NCI-H1105 treated with DMSO at 0.1 percent for 48 hours (cell line): ENCODE results near the gene AFF1.

Experiments
- DNase-seq: peaks from one replicate; lab custom pipeline; 2025; lab: John Stamatoyannopoulos, UW

The AFF1 gene

DNA sequence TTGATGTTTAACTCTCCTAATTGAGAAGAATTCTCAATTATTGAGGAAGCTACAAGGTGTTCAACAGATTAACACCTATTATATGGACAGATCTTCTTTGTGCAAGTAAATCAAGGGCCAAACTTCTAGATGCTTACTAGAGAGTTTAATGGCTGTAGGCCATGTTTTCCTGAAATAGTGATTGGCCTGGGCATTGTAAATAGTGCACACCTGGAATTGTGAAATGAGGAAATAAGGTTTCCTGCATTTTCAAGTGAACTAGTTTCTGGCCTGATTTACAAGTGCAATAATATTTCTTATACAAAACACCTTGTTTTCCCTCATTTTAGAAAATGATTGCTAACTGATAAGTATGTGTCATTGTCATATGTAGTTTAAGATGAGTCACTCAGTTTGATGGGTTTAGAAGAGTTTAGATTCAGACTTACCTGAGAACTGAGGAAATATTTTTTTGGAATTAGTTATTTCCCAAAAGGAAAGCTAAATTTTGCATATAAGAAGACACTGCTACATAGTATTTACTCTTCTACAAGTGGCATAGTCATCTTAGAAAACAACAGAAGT, 21.2 kb downstream of the AFF1 start:
- no peak for DNase-seq

DNA sequence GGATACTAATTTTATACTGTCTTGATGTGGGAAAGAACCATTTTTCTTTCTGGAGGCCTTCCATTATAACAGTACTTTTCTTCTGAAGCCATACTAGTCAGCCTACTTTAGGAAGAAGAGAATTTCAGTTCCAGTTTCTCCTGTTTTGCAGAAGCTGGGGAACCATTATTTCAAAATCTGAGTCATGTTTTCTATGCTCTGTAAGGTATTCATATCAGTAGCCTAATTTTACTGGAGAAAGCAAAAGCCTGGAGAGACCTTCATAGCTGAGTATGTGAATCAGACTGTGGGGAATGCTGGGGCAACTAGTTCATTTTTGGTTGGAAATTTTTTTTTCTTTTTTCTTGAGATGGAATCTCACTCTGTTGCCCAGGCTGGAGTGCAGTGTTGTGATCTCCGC, 22.4 kb downstream of the AFF1 start:
- DNase-seq, result no peak

DNA sequence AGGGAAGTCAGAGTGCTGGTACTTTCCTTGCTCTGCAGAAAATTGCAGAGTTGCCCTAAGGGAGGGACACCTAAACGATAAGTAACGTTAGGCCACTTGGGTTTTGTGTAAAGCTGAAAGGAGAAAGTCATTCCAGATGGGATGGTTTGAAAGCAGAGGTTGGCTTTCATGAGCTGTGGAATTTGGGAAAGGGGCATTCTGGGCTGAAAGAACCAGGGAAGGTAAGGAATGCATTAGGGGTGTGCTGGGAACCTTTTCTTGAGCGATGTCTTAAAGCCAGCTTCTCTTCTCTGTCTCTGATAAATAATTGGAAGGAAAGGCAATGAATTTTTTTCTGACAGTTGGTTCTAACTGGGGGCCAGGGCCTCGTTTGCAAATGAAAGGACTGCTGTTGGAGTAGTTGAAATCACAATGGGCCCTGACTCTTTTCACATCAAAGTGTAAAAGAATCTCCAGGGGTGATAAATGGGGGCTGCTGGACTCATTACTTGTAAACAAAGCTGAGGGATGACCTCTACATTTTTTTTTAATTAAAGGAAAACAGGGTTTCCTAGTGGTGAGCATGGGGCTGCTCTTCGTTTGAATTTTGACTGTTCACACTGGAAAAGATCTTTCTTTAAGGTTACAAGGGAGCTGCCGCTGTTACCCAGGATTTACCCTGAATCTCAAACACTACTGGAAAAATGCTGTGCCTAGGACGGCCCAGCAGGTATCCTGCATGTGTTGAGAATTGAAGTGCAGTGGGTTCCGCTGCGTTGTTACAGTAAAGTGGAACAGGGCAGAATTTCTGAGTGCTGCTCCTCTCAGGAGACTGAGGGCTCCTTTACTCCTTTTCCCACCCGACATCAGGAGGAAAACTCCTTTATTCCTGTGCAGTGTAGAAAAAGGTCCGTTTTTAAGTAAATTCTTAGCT, 25.0 kb downstream of the AFF1 start:
- no peak for DNase-seq

DNA sequence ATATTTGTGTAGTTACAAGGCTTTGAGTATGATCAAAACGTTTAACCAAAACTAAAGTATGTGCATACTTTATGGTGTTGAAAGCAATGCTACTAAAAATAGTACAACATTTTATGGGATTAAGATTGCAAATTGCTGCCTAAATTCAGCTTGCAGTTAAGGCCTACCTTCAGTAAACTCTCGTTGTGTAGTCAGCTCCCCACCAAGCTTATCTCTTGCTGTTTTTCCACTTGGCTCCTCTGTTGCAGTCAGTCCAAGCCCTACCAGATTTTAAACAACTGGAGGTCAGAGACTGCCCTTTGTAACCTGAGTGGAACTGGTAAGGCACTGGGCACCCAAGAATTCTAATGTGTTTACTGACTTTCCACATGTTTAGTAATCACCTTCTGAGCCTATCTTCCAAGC, 25.7 kb downstream of the AFF1 start:
- DNase-seq, result no peak

DNA sequence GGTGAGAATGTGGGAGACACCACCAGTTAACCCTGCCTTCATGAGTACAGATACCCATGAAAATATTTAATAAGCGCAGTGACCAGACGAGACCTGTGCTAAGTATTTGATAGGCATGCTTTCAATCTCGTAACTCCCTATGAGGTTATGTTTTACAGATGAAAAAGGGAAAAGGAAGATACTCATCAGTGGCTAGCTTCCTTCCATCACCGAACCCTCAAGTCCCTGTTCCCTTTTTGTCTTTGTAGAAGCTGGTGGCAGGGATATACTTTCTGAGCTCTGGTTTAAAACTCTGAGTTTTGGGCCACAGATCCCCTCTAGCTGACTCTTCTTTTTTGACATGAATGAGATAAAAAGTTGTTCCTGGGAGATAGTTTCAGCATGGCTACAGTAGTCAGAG, 26.3 kb downstream of the AFF1 start:
- no peak for DNase-seq

DNA sequence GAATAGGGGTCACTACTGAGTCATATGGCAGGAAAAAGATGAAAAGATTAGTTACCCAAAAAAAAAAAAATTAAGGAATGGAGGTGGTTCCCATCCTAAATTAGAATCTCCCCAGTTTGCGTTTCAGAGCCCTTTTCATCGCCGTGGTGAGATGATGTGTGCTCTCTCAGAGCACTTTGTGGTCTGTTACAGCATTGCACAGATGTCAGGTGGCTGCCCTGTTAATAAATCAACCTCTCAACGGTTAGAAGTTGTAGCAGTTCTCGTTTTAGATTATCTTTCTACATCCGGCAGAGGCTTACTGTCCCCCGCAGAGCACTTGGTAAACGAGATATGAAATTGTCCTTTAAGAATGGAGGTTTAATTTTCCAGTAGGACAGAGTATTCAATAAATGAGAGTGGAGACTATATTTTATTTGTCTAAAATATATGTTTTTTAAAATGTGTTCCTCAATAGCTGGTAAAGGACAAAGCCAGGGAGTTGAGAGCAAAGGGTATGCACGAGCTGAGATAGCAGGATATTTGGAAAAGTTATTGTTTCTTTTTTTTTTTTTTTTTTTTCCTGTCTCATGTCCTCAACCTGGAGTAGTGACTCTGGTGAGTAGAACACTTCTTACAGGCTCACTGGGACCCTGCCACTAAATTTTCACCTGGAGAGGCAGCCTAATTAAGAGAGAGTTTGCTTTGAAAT, 26.9 kb downstream of the AFF1 start:
- no peak for DNase-seq

DNA sequence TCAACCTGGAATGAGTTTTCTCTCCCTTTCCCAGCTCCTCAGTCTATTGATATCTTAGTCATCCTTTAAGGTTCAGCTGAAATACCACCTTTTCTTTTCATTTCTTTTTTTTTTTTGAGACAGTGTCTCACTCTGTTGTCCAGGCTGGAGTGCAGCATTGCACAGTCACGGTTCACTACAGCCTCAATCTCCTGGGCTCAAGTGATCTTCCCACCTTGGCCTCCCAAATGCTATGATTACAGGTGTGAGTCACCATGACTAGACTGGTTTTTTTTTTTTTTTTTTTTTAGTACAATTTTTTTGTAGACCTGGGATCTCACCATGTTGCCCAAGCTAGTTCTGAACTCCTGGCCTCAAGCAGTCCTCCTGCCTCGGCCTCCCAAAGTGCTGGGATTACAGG, 28.9 kb downstream of the AFF1 start:
- no peak for DNase-seq

DNA sequence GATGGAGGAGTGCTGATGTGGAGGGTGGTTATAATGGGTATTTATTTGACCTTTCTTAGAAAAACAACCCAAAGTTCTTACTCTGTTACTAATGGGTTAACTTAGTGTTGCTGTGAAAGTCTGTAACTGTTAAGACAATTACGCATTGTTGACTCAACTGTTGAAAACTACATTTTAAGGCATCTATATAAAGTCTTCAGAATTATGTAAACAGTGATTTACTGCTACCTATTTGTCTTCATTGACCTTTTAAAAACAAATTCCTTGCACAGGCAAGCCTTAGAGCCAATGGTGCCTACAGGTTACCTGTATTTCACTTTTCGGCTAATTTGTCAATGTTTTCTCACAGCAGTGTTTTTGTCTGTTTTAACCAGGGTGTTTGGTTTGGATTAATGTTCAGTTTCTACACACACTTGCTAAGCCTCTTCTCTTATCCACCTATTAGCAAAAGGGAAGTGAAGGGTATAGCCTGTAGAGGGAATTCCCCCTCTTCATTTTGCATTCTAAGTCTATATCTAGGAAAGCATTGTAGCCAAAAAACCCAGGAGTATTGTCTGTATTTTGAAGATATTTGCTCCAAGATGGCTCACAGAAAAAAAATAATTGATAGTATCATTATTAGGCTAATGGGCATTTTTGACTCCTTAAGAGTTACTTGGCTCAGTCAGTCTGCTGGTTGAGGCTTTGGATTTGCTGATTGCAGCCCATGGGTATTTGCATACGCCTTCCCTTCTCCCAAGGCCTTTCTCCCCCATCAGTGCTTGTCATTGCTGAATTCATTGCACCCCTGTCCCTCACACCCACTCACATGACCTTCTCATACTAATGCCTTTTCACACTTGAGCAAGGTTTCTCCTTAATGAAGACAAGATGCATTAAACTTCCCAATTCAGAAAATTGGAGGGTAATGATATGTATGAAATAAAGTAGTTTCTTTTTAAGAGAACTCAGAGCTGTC, 30.5 kb downstream of the AFF1 start:
- no peak for DNase-seq

DNA sequence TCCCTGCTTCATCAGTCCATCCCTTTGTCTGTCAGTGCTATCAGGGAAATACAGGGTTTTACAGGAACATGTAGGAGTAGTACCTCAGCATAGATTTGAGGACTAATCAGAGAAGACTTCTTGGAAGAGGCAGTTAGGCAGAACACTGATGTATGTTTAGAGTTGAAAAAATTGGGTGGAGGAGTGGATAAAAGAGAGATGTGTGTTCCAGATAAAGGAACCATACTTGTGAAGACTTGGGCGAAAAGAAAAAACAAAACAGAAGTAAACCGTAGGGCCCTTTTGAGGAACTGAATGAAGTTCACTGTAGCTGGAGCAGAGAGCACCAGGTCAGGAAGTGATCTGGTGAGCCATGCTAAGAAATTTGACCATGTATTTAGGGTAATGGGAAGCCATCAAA, 32.3 kb downstream of the AFF1 start:
- DNase-seq, result no peak

DNA sequence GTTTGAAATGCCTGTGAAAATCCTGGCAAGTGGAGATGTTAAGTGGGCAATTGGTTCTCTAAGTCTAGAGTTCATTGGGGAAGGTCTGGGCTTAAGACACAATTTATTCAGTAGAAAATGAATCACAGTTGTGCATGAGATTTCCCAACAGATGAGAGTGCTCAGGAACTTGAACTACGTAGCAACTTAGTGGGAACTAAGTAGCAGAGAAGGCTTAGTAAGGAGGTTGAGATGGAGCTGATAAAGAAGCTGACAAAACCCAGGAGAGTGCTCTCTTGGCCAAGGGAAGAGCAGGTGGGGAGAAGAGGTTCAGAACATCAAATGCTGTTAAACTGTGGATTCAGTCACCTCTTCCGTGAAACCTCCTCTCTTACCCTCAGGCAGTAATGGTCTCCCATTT, 33.0 kb downstream of the AFF1 start:
- no peak for DNase-seq

DNA sequence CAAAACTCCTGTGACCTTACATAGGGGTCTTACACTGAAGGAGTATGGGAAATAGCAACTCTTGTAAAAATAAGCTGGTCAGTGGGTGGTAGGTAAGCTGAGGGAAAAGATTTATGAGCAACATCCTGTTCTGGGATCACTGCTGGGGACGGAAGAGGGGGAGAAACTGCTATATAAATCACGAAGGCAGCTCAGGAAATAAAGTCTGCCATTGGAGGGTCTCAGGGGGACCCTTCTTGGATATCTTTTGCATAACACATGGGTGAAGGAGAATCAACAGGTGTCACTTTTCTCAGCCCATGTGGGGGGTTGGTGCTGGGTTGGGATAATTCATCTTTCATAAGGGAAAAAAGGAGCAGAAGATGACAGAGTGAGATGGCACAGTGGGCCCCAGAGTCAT, 33.7 kb downstream of the AFF1 start:
- no peak for DNase-seq

DNA sequence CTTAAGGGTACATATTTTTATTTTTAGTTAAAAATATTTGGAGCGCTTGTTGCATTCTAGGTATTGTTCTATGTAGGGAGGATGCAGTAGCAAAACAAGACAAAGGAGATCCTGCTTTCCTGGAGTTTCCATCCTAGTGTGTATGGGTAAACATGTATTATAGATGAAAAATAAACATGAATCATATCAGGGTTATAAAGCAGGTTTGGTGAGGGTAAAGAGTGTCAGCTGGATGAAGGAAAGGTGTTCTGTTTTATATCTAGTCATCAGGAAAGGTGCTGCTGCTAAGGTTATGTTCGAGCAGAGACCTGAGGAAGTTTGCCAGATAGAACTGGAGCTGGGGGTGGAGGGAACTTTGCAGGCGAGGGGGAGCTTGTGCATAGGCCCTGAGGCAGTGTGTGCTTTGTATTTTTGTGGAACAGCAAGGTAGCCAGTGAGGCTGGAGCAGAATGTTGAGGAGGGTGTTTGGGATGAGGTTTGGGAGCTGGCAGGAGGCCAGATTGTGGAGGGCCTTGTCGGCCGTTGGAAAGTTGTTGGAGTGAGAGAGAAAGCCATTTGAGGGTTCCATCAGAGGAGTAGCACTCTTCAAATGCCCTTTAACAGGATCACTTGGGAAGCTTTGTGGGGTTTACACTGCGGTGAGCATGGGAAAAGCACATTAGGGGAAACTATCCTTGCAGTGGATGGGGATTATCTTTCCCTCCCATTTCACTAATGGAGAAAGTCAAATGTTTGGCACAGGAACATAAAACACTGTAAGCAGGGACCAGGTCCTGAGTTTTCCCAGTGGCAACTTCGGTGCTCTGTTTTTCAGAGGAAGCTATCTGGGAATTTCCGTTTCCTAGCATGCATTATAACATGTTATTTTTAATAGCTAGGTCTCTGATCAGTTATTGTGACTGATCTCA, 35.9 kb downstream of the AFF1 start:
- peak; percentile 14 for DNase-seq

DNA sequence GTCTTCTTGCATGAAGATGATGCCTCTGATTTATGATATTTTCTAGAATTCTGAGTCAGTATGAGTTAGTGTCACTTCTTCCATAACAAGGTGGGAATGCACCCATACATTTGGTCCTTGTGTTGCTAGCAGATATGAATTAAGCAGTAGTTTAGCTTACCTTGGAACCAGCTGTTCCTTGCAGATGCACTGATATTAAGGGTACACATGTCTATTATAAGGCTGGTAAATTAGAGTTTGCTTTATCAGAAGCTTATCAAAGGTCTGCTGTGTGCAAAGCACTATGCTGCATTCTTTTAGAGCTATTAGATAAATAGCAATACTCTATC, 36.5 kb downstream of the AFF1 start:
- no peak for DNase-seq

DNA sequence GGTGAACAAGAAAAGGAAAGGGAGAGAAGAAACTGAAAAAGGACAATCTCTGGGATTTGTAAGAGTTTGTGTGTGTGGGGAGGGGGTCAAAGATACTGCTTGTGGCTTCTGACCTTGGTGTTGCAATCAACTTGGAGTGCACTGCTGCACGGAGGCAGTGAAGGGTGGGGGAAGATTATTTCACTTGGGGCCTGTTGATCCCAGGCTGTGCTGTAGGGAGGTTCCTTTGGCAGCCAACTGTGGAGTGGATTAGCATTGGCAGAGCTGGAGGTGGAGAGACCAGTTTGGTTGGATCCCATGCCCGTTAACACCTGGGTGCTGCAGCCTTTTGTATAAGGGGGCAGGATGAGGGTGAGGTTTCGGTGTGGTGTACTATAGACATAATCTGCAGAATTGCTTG, 38.2 kb downstream of the AFF1 start:
- DNase-seq, result no peak

DNA sequence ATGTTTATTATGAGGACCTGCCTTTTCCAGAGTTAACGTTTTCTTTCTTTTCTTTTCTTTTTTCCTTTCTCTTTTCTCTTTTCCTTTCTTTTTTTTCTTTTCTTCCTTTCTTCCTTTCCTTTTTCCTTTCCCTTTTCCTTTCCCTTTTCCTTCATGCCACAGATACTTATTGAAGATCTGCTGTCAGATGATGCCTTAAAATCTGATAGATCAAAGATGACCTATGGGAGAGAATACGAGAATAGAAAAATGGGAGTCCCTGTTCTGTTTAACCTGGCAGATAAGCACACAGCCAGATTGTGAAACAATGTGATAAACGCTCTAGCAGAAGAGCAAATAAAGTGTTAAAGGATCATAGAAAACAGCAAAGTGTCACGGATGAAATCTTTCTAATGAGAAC, 38.9 kb downstream of the AFF1 start:
- DNase-seq, result no peak

DNA sequence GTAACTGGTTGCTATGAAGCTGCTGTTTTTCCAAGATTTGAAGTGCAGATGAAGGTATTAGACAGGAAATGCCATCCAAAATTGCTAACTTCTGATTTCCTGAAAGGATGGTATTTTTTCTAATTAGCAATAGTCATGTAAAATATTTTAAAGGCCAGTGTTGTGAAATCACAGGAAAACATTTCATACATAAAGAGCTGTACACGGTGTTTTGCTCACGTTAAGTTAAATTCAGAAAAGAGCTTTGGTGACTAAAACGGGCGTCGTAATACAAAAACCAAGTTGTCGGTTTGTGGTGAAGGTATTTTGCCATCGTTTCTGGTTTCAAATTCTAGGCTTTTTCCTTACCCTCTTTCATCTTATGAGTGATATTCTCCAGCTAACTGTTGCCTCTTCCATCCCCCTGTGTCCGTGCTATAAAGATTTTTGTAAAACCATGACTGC, 39.8 kb downstream of the AFF1 start:
- DNase-seq, result no peak

DNA sequence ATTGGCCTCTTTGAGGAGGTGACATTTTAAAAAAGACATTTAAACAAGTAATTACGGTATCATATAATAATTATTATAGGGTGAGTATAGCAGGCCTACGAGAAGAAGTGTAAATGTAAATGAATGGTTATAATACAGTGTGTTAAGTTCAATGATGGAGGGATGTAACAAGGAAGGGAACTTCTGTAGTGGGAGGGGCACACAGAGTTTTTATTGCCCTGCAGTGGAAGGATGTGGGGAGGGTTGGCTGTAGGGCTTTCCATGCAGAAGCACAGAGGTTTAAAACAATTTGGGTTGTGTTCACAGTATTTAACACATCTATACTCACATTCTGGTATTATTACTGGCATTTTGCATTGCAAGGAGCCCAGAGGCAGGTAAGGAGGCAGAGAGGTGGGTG, 41.1 kb downstream of the AFF1 start:
- DNase-seq, result no peak

DNA sequence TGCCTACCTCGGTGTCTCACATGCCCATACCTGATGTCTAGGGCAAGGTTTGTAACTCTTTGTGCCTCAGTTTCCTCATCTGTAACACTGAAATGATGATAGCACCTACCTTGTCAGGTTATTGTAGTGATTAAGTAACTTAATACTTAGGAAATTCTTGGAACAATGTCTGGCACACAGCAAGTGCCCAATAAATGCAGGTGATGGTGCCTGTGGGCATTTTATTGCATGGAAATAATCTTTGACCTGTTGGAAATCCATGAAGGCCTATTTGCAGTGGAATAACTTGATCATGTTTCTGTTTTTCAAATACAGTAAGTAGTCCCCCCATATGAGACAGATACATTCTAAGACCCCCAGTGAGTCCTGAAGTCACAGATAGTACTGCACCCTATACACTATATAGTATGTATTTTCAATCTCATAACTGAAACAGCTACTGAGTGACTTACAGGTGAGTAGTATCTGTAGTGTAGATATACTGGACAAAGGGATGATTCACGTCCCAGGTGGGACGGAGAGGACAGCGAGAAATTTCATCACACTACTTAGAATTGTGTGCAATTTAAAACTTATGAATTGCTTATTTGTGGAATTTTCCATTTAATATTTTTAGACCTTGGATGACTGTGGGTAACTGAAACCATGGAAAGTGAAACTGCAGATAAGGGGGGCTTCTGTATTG, 42.1 kb downstream of the AFF1 start:
- no peak for DNase-seq

DNA sequence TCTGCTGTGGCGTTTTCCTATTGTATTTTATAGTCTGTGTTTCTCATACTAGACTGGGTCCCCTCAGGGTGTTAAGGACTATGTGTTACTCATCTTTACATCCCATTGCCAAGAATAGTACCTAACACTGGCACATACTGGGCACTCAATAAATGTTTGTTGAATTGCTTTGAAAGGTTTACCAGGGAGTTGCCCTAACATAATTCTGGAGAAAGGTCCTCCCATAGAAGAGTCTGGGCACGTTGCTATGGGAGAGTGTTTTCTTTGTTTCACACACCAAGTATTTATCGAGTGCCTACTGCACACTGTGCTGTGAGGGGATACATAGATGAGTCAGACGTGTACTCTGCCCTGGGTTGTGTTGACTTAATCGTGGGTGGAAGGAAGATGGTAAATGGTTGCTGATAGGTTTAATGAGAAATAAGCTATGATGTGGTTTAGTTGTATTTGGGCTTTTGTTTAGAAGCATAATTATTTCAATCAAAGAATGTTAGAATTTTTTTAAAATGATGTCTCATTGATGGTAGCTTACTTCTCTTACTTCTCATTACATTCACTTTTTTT, 42.9 kb downstream of the AFF1 start:
- no peak for DNase-seq

DNA sequence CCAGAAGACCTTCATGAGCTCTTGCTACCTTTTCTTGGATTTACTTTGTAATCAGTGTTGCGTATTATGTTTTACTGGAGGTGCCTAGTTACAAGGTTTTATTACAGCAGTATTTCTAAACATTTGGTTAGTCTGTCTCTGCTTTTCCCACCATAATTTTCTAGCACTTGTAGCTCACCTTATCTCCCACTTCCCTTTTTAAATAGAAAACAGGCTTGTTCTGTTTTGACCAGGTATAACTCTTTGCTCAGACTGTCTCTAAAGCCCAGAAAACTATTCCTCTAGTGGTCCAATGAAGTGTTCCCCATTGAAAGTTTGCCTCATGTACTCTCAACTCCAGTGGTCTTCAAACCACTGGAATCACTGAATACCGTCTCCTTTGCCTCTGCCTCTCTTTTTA, 43.9 kb downstream of the AFF1 start:
- no peak for DNase-seq
